Glutamatergic neuron (in vitro differentiated cells): ENCODE results near the gene XYLT1. TPM values are rescaled to one million over a fixed set of nuclear protein-coding genes. Genes with fewer than 3 reads are reported as not detected.

Experiments
- DNase-seq: peaks from one replicate; pipeline ENCODE4 v3.0.0; 2022
- H3K27ac Mint-ChIP-seq: one replicate; pipeline ENCODE4 v1.8.0; 2020; ENCODE audit warnings: mild to moderate bottlenecking, mixed read lengths, inconsistent platforms; ENCODE audit not compliant: unreplicated experiment
- H3K27me3 Mint-ChIP-seq: one replicate; pipeline ENCODE4 v1.8.0; 2020; ENCODE audit warnings: mild to moderate bottlenecking, moderate library complexity, mixed read lengths, inconsistent platforms; ENCODE audit not compliant: unreplicated experiment
- H3K36me3 Mint-ChIP-seq: one replicate; pipeline ENCODE4 v1.8.0; 2020; ENCODE audit warnings: mild to moderate bottlenecking, mixed read lengths, inconsistent platforms; ENCODE audit not compliant: unreplicated experiment
- H3K4me1 Mint-ChIP-seq: one replicate; pipeline ENCODE4 v1.8.0; 2020; ENCODE audit warnings: mild to moderate bottlenecking, low read depth, mixed read lengths, inconsistent platforms; ENCODE audit not compliant: unreplicated experiment
- H3K4me3 Mint-ChIP-seq: one replicate; pipeline ENCODE4 v1.8.0; 2020; ENCODE audit warnings: mild to moderate bottlenecking, mixed read lengths, inconsistent platforms; ENCODE audit not compliant: unreplicated experiment
- H3K9me3 Mint-ChIP-seq: one replicate; pipeline ENCODE4 v1.8.0; 2020; ENCODE audit warnings: mild to moderate bottlenecking, moderate library complexity, mixed read lengths, inconsistent platforms; ENCODE audit not compliant: unreplicated experiment
- total RNA-seq: library from RNA; stranded (reverse); fragmentation: NEBNext Ultra II Directional; extraction: Animal tissue kit (Norgen Biotek cat#: 25700); gene quantifications from one replicate; pipeline ENCODE4 v1.2.1, GENCODE V29; 2021; ENCODE audit not compliant: unreplicated experiment
- TF ChIP-seq, protein P1 (sequence below): fragments of 200-600 bp; sonication (generic); IDR thresholded peaks from one replicate; pipeline ENCODE4 v1.5.0; 2021; ENCODE audit not compliant: partially characterized antibody, unreplicated experiment

Gene XYLT1
- total RNA-seq, 1 donor from 2014 or later, result 18.4 TPM

DNA sequence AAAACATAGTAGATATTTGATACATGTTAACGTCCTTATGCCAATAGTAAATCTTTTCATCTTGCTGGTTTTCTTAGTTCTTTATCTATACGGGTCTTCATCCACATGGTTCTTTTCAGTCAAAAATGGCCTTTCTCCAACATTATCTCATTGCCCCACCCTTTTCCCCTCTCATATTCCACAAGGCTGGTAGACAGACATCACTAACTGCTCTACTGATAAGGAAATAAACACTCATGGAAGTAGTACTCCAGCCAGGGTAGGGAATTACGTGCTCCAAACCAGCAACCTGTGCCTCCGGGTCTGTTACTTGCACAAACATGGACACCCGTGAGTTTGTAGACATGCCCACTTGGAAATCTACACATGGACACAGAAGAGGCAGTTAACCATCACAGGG, 141.4 kb downstream of the XYLT1 start:
- TF ChIP-seq, protein P1, sequence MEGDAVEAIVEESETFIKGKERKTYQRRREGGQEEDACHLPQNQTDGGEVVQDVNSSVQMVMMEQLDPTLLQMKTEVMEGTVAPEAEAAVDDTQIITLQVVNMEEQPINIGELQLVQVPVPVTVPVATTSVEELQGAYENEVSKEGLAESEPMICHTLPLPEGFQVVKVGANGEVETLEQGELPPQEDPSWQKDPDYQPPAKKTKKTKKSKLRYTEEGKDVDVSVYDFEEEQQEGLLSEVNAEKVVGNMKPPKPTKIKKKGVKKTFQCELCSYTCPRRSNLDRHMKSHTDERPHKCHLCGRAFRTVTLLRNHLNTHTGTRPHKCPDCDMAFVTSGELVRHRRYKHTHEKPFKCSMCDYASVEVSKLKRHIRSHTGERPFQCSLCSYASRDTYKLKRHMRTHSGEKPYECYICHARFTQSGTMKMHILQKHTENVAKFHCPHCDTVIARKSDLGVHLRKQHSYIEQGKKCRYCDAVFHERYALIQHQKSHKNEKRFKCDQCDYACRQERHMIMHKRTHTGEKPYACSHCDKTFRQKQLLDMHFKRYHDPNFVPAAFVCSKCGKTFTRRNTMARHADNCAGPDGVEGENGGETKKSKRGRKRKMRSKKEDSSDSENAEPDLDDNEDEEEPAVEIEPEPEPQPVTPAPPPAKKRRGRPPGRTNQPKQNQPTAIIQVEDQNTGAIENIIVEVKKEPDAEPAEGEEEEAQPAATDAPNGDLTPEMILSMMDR, result no peak
- Mint-ChIP-seq H3K36me3 (no peaks in the 10 kb centered on the region), H3K4me1 (peaks cover 27% of the 10 kb centered on the region), H3K27ac (peak overlapping the region; percentile 45), H3K9me3 (peaks cover 4% of the 10 kb centered on the region), H3K4me3 (no peak overlapping the region), H3K27me3 (peaks cover 2% of the 10 kb centered on the region)
- no peak for DNase-seq

DNA sequence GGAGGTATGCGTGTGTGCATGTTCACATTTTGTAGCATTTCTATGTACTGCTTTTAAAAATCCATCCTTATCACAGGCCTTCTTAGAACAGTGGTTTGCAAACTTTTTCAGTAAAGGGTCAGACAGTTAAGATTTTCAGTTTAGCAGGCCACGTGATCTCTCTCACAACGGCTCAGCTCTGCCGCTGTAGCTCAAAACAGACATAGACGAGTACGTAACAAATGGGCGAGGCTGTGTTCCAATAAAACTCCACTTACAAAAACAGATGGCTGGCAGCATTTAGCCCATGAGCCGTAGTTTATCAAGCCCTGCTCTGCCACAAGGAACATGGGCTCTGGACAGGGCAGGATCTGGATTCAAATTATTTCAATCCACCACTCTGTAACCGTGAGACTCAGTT, 141.8 kb downstream of the XYLT1 start:
- no peak overlapping the region for H3K4me3 Mint-ChIP-seq
- DNase-seq, result no peak
- H3K27ac Mint-ChIP-seq, result no peak overlapping the region
- TF ChIP-seq, protein P1, result no peak
- peaks cover 1% of the 10 kb centered on the region for H3K9me3 Mint-ChIP-seq
- H3K27me3 Mint-ChIP-seq, result peaks cover 3% of the 10 kb centered on the region
- peaks cover 29% of the 10 kb centered on the region for H3K4me1 Mint-ChIP-seq
- H3K36me3 Mint-ChIP-seq, result no peaks in the 10 kb centered on the region

DNA sequence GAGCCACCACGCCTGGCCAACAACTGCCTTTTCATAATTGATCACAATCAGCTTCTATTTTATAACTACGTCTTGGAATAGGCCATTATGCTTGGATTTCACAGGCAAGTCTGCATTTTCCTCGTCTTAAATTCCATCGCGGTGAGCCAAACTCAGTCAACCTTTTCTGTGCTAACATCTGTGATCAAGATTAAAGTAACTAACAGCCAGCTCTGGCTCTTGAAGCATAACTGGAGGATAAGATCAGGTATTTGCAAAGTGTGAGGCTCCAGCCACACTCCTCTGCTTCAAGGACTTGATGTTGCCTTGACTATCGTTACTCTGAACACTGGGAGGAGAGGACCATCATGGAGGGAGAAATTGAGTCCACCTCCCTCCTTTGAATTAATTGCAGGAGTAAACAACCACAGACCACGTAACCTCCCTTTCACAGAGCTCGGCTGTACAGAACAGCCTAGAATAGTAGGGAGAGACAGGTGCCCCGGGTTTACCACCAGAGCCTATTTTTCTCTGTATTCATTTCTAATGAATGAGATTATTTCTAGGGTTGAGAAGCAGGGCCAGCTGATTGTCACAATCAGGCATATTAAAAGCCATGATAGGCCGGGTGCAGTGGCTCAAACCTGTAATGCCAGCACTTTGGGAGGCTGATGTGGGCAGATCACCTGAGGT, 143.0 kb downstream of the XYLT1 start:
- H3K36me3 Mint-ChIP-seq, result no peaks in the 10 kb centered on the region
- no peak overlapping the region for H3K4me3 Mint-ChIP-seq
- peaks cover 1% of the 10 kb centered on the region for H3K9me3 Mint-ChIP-seq
- H3K27me3 Mint-ChIP-seq, result peaks cover 3% of the 10 kb centered on the region
- H3K4me1 Mint-ChIP-seq, result peaks cover 39% of the 10 kb centered on the region
- no peak overlapping the region for H3K27ac Mint-ChIP-seq
- TF ChIP-seq, protein P1, result no peak
- DNase-seq, result no peak

DNA sequence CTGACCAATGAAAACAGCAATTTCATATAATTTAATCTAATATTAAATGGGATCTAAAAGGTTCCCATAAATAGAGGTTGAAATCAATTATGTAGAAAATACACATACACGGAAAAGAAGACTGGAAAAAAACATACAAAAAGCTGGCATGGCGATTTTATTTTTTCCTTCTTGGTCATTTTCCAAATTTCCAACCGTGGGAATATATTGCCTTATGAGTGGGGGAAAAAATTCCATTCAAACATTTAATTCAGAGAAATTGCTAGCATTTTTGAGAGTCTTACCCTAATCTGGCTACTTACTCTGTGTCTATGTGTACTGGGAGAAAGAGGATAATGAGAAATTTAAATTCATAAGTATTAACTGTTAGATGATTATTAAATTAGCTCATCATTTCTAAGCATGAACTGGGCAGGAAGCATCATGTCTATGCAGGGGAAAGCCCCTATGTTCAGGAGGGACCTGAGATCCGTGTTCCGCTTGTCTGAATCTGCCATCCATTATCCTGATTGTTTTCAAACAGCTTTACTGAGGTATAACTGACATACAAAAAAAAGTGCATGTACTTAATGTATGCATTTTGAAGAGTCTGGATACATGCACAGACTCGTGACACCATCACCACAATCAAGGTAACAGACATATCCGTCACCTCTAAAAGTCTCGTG, 145.2 kb downstream of the XYLT1 start:
- peaks cover 6% of the 10 kb centered on the region for H3K27me3 Mint-ChIP-seq

More for the DNA sequence above, 145.2 kb downstream of the XYLT1 start:
- Mint-ChIP-seq H3K9me3 (peaks cover 3% of the 10 kb centered on the region), H3K4me1 (peaks cover 44% of the 10 kb centered on the region), H3K4me3 (no peak overlapping the region), H3K36me3 (no peaks in the 10 kb centered on the region), H3K27ac (no peak overlapping the region)
- DNase-seq, result no peak
- TF ChIP-seq, protein P1, result no peak
